ENCODE data around the gene FAM168A.

The FAM168A gene

GRCh38 chr11:73399636-73400035 lies 198.3 kb downstream of the FAM168A start:
- Histone ChIP-seq H3K27me3 (ENCODE audit: control insufficient read depth, insufficient read depth, low read length, poor library complexity, severe bottlenecking) (no peaks in the 10 kb centered on the region), H3K9me3 (ENCODE audit: control insufficient read depth, low read length) (no peaks in the 10 kb centered on the region), H3K4me3 (ENCODE audit: insufficient read depth, low read depth, low read length) (no peak overlapping the region), H3K27ac (ENCODE audit: insufficient read depth, low read depth, low read length, poor library complexity, severe bottlenecking) (no peak overlapping the region), H3K4me1 (ENCODE audit: control insufficient read depth, insufficient read depth, low read length) (peaks cover 18% of the 10 kb centered on the region), H3K36me3 (ENCODE audit: control insufficient read depth, insufficient read depth, low read length) (peaks cover 4% of the 10 kb centered on the region)
- 90 to 96% methylated on average over 4 of the region's 4 CpGs for WGBS, 2 experiments

- Histone ChIP-seq H3K4me1 (ENCODE audit: control insufficient read depth, insufficient read depth, low read length) (peaks cover 18% of the 10 kb centered on the region), H3K27ac (ENCODE audit: insufficient read depth, low read depth, low read length, poor library complexity, severe bottlenecking) (no peak overlapping the region), H3K27me3 (ENCODE audit: control insufficient read depth, insufficient read depth, low read length, poor library complexity, severe bottlenecking) (no peaks in the 10 kb centered on the region), H3K4me3 (ENCODE audit: insufficient read depth, low read depth, low read length) (no peak overlapping the region), H3K36me3 (ENCODE audit: control insufficient read depth, insufficient read depth, low read length) (peaks cover 5% of the 10 kb centered on the region), H3K9me3 (ENCODE audit: control insufficient read depth, low read length) (no peaks in the 10 kb centered on the region)
- WGBS, 2 experiments, result 86 to 91% methylated on average over 6 of the region's 6 CpGs
These were observed 198.7 kb downstream of the FAM168A start for GRCh38 chr11:73399159-73399590.

- H3K36me3 ChIP-seq (ENCODE audit: control insufficient read depth, insufficient read depth, low read length), result peaks cover 5% of the 10 kb centered on the region
- H3K27ac ChIP-seq (ENCODE audit: insufficient read depth, low read depth, low read length, poor library complexity, severe bottlenecking), result no peak overlapping the region
- no peaks in the 10 kb centered on the region for H3K9me3 ChIP-seq (ENCODE audit: control insufficient read depth, low read length)
- H3K4me3 ChIP-seq (ENCODE audit: insufficient read depth, low read depth, low read length), result no peak overlapping the region
- H3K27me3 ChIP-seq (ENCODE audit: control insufficient read depth, insufficient read depth, low read length, poor library complexity, severe bottlenecking), result no peaks in the 10 kb centered on the region
- H3K4me1 ChIP-seq (ENCODE audit: control insufficient read depth, insufficient read depth, low read length), result peaks cover 18% of the 10 kb centered on the region
- 94 to 96% methylated on average over 2 of the region's 2 CpGs for WGBS, 2 experiments
These were observed 199.2 kb downstream of the FAM168A start for GRCh38 chr11:73398721-73399120.

GRCh38 chr11:73398132-73398526 lies 199.8 kb downstream of the FAM168A start:
- Histone ChIP-seq H3K36me3 (ENCODE audit: control insufficient read depth, insufficient read depth, low read length) (peaks cover 5% of the 10 kb centered on the region), H3K27me3 (ENCODE audit: control insufficient read depth, insufficient read depth, low read length, poor library complexity, severe bottlenecking) (no peaks in the 10 kb centered on the region), H3K27ac (ENCODE audit: insufficient read depth, low read depth, low read length, poor library complexity, severe bottlenecking) (no peak overlapping the region), H3K4me3 (ENCODE audit: insufficient read depth, low read depth, low read length) (no peak overlapping the region), H3K9me3 (ENCODE audit: control insufficient read depth, low read length) (no peaks in the 10 kb centered on the region), H3K4me1 (ENCODE audit: control insufficient read depth, insufficient read depth, low read length) (peaks cover 18% of the 10 kb centered on the region)
- 92% methylated on average over 5 of the region's 5 CpGs for WGBS, 2 experiments

- H3K9me3 ChIP-seq (ENCODE audit: control insufficient read depth, low read length), result no peaks in the 10 kb centered on the region
- H3K4me3 ChIP-seq (ENCODE audit: insufficient read depth, low read depth, low read length), result no peak overlapping the region
- no peaks in the 10 kb centered on the region for H3K27me3 ChIP-seq (ENCODE audit: control insufficient read depth, insufficient read depth, low read length, poor library complexity, severe bottlenecking)
- H3K4me1 ChIP-seq (ENCODE audit: control insufficient read depth, insufficient read depth, low read length), result peaks cover 15% of the 10 kb centered on the region
- 94 to 95% methylated on average over 8 of the region's 8 CpGs for WGBS, 2 experiments
- no peak overlapping the region for H3K27ac ChIP-seq (ENCODE audit: insufficient read depth, low read depth, low read length, poor library complexity, severe bottlenecking)
- peaks cover 5% of the 10 kb centered on the region for H3K36me3 ChIP-seq (ENCODE audit: control insufficient read depth, insufficient read depth, low read length)
These were observed 200.3 kb downstream of the FAM168A start for GRCh38 chr11:73397468-73398131.

- H3K9me3 ChIP-seq (ENCODE audit: control insufficient read depth, low read length), result no peaks in the 10 kb centered on the region
These were observed 200.9 kb downstream of the FAM168A start for GRCh38 chr11:73396985-73397384.

GRCh38 chr11:73396251-73396930 lies 201.5 kb downstream of the FAM168A start:
- WGBS, 2 experiments, result 92 to 95% methylated on average over 6 of the region's 6 CpGs
- peaks cover 3% of the 10 kb centered on the region for H3K4me1 ChIP-seq (ENCODE audit: control insufficient read depth, insufficient read depth, low read length)
- H3K36me3 ChIP-seq (ENCODE audit: control insufficient read depth, insufficient read depth, low read length), result peaks cover 5% of the 10 kb centered on the region
- H3K9me3 ChIP-seq (ENCODE audit: control insufficient read depth, low read length), result no peaks in the 10 kb centered on the region
- no peak overlapping the region for H3K27ac ChIP-seq (ENCODE audit: insufficient read depth, low read depth, low read length, poor library complexity, severe bottlenecking)
- no peaks in the 10 kb centered on the region for H3K27me3 ChIP-seq (ENCODE audit: control insufficient read depth, insufficient read depth, low read length, poor library complexity, severe bottlenecking)
- no peak overlapping the region for H3K4me3 ChIP-seq (ENCODE audit: insufficient read depth, low read depth, low read length)

More at GRCh38 chr11:73396985-73397384, 200.9 kb downstream of the FAM168A start:
- peaks cover 5% of the 10 kb centered on the region for H3K36me3 ChIP-seq (ENCODE audit: control insufficient read depth, insufficient read depth, low read length)
- H3K4me1 ChIP-seq (ENCODE audit: control insufficient read depth, insufficient read depth, low read length), result peaks cover 9% of the 10 kb centered on the region
- 93 to 96% methylated on average over 7 of the region's 7 CpGs for WGBS, 2 experiments
- no peak overlapping the region for H3K27ac ChIP-seq (ENCODE audit: insufficient read depth, low read depth, low read length, poor library complexity, severe bottlenecking)
- no peaks in the 10 kb centered on the region for H3K27me3 ChIP-seq (ENCODE audit: control insufficient read depth, insufficient read depth, low read length, poor library complexity, severe bottlenecking)
- H3K4me3 ChIP-seq (ENCODE audit: insufficient read depth, low read depth, low read length), result no peak overlapping the region

- Histone ChIP-seq H3K4me3 (ENCODE audit: insufficient read depth, low read depth, low read length) (no peak overlapping the region), H3K27ac (ENCODE audit: insufficient read depth, low read depth, low read length, poor library complexity, severe bottlenecking) (no peak overlapping the region), H3K36me3 (ENCODE audit: control insufficient read depth, insufficient read depth, low read length) (peaks cover 5% of the 10 kb centered on the region), H3K27me3 (ENCODE audit: control insufficient read depth, insufficient read depth, low read length, poor library complexity, severe bottlenecking) (no peaks in the 10 kb centered on the region), H3K9me3 (ENCODE audit: control insufficient read depth, low read length) (no peaks in the 10 kb centered on the region), H3K4me1 (ENCODE audit: control insufficient read depth, insufficient read depth, low read length) (no peaks in the 10 kb centered on the region)
- WGBS, 2 experiments, result 88 to 90% methylated on average over 22 of the region's 22 CpGs
These were observed 202.4 kb downstream of the FAM168A start for GRCh38 chr11:73395297-73396208.

GRCh38 chr11:73394416-73395296 lies 203.3 kb downstream of the FAM168A start:
- H3K27me3 ChIP-seq (ENCODE audit: control insufficient read depth, insufficient read depth, low read length, poor library complexity, severe bottlenecking), result no peaks in the 10 kb centered on the region
- no peak overlapping the region for H3K4me3 ChIP-seq (ENCODE audit: insufficient read depth, low read depth, low read length)
- H3K4me1 ChIP-seq (ENCODE audit: control insufficient read depth, insufficient read depth, low read length), result no peaks in the 10 kb centered on the region
- H3K9me3 ChIP-seq (ENCODE audit: control insufficient read depth, low read length), result no peaks in the 10 kb centered on the region
- no peak overlapping the region for H3K27ac ChIP-seq (ENCODE audit: insufficient read depth, low read depth, low read length, poor library complexity, severe bottlenecking)
- peaks cover 5% of the 10 kb centered on the region for H3K36me3 ChIP-seq (ENCODE audit: control insufficient read depth, insufficient read depth, low read length)
- 93 to 95% methylated on average over 34 of the region's 34 CpGs for WGBS, 2 experiments
